ENCODE measurements around the gene LRP1B.

LRP1B gene

GRCh38 chr2:141062443-141062842 is 1068.4 kb downstream of the LRP1B start:
- in situ Hi-C loops (cut with MboI; ENCODE audit: low sequenced_read_pairs) = no loop called here

- in situ Hi-C loops (cut with MboI; ENCODE audit: low sequenced_read_pairs) = no loop called here
These were observed 1068.8 kb downstream of the LRP1B start for GRCh38 chr2:141062031-141062430.

GRCh38 chr2:141058556-141058955 is 1072.3 kb downstream of the LRP1B start:
- in situ Hi-C loops (cut with MboI; ENCODE audit: low sequenced_read_pairs) = no loop called here

DNA sequence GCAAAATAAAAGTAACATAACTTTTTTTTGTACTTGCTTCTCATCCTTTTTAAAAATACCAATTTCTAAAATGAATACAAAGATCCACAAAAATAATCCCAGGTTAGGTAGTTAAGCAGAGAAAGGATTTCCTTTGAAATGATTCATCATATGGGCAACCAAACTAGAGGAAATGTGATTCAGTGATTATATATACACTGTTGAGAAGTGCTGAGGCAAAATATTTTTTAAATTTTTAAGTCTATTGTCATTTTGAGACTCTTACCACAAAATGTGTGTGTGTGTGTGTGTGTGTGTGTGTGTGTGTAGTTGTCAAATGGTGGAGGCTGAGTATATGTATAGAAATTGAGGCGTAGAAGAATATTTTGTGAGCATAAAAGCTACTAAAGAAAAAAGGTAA is 1075.3 kb downstream of the LRP1B start:
- in situ Hi-C loops (cut with MboI; ENCODE audit: low sequenced_read_pairs) = no loop called here

DNA sequence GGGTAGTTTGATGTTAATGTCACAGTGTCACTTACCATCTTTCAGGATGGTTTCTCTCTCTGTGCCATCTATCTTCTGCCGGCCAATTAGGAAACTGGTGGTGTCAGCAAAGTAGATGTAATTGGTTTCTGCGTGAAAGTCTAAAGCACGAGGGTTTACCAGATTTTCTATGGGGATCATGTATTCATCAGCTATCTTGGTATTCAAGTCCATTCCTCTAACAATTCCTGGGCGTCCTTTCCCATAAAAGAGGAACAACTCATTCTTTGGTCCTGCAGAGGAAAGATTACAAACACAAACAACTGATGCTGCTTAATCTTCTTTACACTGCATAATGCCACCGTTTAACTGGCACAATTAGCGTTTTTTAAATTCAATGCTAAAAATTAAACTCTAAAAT is 1081.9 kb downstream of the LRP1B start:
- in situ Hi-C loops (cut with MboI; ENCODE audit: low sequenced_read_pairs) = no loop called here

- in situ Hi-C loops (cut with MboI; ENCODE audit: low sequenced_read_pairs) = no loop called here
These were observed 1089.5 kb downstream of the LRP1B start for GRCh38 chr2:141041281-141041680.

- in situ Hi-C loops (cut with MboI; ENCODE audit: low sequenced_read_pairs) = no loop called here
These were observed 1092.5 kb downstream of the LRP1B start for GRCh38 chr2:141038341-141038740.

DNA sequence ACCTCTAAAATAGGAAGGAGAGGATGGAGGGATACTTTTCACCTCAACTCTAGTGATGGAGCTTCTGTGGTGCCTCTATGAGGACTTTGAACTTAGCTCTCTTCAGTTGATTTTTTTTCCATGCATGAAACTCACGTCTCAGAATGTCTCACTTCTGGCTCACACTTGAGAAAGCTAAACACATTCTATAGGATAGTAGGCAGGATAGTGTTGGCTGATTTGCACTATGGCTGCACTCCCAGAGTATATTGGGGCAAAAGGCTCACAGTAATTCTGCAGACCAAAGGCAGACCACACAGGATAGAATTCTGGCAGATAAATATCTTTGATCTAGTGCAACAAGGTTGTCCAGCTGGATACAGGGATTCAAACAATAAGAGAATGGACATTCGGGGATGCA is 1093.5 kb downstream of the LRP1B start:
- in situ Hi-C loops (cut with MboI; ENCODE audit: low sequenced_read_pairs) = no loop called here

DNA sequence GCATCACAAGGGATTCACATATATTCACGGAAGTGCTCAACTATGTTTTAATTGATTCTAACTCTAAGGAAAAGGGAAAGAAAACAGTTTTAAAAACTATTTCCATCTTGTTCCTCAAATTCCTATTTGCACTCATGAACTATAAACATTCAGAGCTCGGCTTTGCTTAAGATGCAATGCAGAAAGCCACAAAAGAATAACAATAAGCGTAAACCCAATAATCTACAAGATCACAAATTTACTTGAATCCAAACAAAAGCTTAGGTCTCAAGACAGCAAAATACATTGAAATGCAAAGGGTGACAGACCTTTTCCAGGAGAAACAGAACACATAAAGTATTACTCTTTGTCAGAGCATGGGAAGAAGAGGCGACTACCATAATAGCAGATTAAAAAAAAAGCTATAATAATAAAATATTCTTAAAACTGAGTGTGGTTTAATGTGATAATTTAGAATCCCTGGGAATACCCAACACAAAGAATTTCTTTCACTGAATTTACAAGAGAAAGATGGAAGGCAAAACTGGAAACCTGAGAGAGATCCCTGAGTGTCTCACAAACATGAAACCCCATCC is 1094.9 kb downstream of the LRP1B start:
- in situ Hi-C loops (cut with MboI; ENCODE audit: low sequenced_read_pairs) = no loop called here

DNA sequence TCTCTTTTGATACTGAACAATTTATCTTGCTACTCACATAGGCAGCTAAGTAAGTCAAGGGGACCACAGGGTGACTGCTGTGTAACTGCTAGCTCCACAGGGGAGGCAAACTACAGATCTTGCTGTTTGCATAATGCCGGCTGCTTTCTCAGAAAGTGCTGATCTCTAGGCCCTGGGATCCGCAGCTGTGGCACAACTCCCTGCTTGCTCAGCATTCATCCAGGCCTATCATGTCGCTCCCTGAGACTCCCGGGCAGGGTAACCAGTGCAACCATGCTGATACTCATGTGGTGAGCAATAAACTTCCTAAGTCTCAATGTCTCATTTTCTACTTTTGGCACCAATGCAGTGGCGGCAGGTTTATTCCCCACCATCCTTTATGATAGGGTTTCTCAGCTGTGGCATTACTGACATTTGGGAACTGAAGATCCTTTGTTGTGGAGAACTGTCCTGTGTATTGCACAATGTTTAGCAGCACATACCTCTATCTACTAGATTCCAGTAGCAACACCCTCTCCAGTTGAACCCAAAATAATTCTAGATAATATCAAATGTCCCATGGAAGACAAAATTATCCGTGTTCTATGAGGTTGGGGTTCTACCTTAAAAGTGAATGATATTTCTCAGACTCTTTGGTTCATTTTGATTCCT is 1101.3 kb downstream of the LRP1B start:
- in situ Hi-C loops (cut with MboI; ENCODE audit: low sequenced_read_pairs) = no loop called here

DNA sequence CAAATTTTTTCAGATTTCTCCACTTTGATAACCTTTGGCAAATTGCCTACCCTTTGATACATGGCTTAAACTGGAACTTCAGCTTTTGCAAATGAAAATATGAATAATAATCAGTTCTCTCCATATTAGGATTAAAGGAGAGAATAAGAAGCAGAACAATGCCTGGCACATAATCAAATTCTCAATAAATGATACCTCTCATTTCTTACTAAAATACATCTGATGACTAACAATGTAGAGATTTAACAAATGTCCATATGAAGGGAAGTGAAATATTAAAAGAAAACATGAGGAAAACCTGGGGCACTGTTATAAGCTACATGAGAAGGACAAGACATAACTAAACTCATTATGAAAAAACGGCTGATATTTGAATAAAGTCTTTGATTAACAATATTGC is 1103.6 kb downstream of the LRP1B start:
- in situ Hi-C loops (cut with MboI; ENCODE audit: low sequenced_read_pairs) = no loop called here

DNA sequence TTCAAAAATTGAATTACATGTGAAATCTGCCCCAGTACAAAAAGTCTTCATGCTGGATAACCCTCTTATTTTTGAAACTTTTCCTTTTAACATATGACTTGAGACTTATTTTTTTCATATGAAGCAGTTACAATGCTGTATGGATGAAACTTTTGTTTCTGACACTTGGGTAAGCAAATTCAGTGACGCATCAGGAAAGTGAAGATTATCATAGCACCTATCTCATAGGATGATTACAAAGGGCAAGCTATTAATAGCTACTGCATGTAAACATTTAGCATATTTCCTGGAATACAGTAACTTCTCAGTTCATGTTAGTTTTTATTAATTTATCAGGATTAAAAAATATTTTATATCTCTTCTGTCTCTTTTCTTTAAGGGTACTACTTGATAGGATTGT is 1109.2 kb downstream of the LRP1B start:
- in situ Hi-C loops (cut with MboI; ENCODE audit: low sequenced_read_pairs) = no loop called here

GRCh38 chr2:141021109-141021508 is 1109.7 kb downstream of the LRP1B start:
- in situ Hi-C loops (cut with MboI; ENCODE audit: low sequenced_read_pairs) = no loop called here

DNA sequence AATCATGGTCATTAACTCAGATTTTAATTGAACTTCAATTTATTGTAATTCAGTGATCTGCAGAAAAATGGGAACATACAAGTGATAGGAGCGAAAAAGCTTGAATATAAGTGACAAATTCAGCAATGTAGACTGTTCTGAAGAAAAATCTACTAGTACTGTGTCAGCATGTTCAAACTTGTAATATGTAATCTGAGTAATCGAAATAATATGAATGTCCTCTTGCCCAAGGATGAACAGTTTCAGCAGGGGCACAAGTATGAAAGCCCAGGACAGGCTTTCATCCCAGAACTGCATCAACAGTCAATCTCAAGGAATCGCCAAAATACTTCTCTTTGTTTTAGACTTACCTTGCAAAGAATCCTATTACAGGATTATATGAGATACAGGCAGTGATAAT is 1110.5 kb downstream of the LRP1B start:
- in situ Hi-C loops (cut with MboI; ENCODE audit: low sequenced_read_pairs) = no loop called here

GRCh38 chr2:141015341-141016047 is 1115.3 kb downstream of the LRP1B start:
- in situ Hi-C loops (cut with MboI; ENCODE audit: low sequenced_read_pairs) = no loop called here

- in situ Hi-C loops (cut with MboI; ENCODE audit: low sequenced_read_pairs) = no loop called here
These were observed 1126.7 kb downstream of the LRP1B start for GRCh38 chr2:141003967-141004657.

- in situ Hi-C loops (cut with MboI; ENCODE audit: low sequenced_read_pairs) = no loop called here
These were observed 1129.1 kb downstream of the LRP1B start for GRCh38 chr2:141001750-141002149.

GRCh38 chr2:140998577-140998976 is 1132.2 kb downstream of the LRP1B start:
- in situ Hi-C loops (cut with MboI; ENCODE audit: low sequenced_read_pairs) = no loop called here

DNA sequence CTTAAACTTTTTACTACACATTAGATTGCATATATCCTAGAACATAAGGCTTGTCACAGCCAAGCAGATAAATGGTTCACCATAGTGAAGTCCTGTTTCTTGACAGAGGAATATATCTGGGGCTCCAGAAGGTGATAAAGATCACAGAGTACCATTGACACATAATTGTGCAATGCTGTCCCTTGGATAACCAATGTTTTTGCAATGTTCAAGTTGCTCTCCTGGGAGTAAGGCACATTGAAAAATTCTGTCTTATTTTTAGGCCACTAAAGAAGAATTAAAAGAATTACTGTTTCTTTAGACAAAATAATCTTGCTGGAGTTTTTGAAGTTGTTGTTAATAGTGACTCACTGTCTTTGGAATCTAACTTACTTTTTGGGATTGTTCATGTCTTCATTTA is 1132.8 kb downstream of the LRP1B start:
- in situ Hi-C loops (cut with MboI; ENCODE audit: low sequenced_read_pairs) = no loop called here

- in situ Hi-C loops (cut with MboI; ENCODE audit: low sequenced_read_pairs) = no loop called here
These were observed 1136.0 kb downstream of the LRP1B start for GRCh38 chr2:140994856-140995255.

DNA sequence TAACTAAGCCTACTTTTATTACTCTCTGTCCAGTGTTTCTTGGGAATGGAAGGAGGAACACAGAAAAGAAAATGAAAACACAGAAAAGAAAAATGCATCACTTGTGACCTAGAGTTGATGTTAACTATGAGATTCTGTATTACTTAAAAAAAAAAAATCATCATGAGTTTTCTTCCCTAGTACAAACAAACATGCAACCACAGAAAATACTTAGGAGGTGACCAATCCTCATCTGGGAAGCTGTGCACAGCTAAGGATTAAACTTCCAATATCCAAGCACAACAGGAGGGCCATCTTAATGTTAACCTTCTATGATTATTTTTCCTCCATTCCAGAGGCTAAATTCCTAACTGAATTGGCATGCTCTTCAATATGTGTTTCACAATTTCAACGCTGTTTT is 1140.4 kb downstream of the LRP1B start:
- in situ Hi-C loops (cut with MboI; ENCODE audit: low sequenced_read_pairs) = no loop called here

DNA sequence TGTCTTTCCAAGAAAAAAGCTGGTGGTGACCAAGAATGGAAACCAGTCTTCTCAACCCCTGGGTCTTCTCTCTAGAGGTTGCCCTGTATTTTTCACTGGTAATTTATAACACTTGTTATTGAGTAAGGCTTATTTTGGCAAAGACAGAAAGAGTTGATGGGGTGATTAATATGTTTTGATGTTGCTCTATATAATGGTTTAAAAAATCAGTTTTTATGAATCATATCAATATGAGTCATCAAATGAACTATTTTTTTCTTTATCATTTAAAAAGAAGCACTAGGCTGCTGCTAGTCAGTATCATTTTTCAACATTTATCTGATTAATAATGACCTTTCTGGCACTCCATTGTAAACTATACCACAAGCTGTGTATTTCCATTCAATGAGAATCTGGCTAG is 1142.2 kb downstream of the LRP1B start:
- in situ Hi-C loops (cut with MboI; ENCODE audit: low sequenced_read_pairs) = no loop called here
